ENCODE measurements around the gene NUP98.
"Not testable (repeated sequence)": the region's sequence is repeated elsewhere in the genome, so short reads cannot be mapped to it uniquely, and the experiment has no call there.

The NUP98 gene

GRCh38 chr11:3671334-3672254, 125.8 kb downstream of the NUP98 start, which contains the start of gene CHRNA10:
TSS of gene CHRNA10 (minus strand) at chr11:3671384. CDS start at chr11:3671312, 72 bp downstream.
- no peak for DNase-seq (ENCODE audit: low spot score)

- no peak for DNase-seq (ENCODE audit: low spot score)
Observed at GRCh38 chr11:3669742-3670183, 127.6 kb downstream of the NUP98 start.

- DNase-seq (ENCODE audit: low spot score) = no peak
Observed at GRCh38 chr11:3669128-3669527, 128.2 kb downstream of the NUP98 start.

GRCh38 chr11:3667149-3668035, 130.0 kb downstream of the NUP98 start:
- no peak for DNase-seq (ENCODE audit: low spot score)

GRCh38 chr11:3666023-3666530, 131.3 kb downstream of the NUP98 start:
- no peak for DNase-seq (ENCODE audit: low spot score)

GRCh38 chr11:3665336-3666022, 131.9 kb downstream of the NUP98 start:
- DNase-seq (ENCODE audit: low spot score) = no peak

- no peak for DNase-seq (ENCODE audit: low spot score)
Observed at GRCh38 chr11:3664032-3664630, 133.2 kb downstream of the NUP98 start.

GRCh38 chr11:3662856-3663255, 134.5 kb downstream of the NUP98 start:
- no peak for DNase-seq (ENCODE audit: low spot score)

- no peak for DNase-seq (ENCODE audit: low spot score)
Observed at GRCh38 chr11:3660960-3661359, 136.4 kb downstream of the NUP98 start.

GRCh38 chr11:3659595-3660515, 137.5 kb downstream of the NUP98 start:
- no peak for DNase-seq (ENCODE audit: low spot score)

- no peak for DNase-seq (ENCODE audit: low spot score)
Observed at GRCh38 chr11:3658252-3658651, 139.1 kb downstream of the NUP98 start.

- not testable (repeated sequence) for DNase-seq (ENCODE audit: low spot score)
Observed at GRCh38 chr11:3657331-3657730, 140.0 kb downstream of the NUP98 start.

- DNase-seq (ENCODE audit: low spot score) = no peak
Observed at GRCh38 chr11:3655547-3655946, 141.8 kb downstream of the NUP98 start.

GRCh38 chr11:3652514-3652913, 144.8 kb downstream of the NUP98 start:
- DNase-seq (ENCODE audit: low spot score) = not testable (repeated sequence)

- DNase-seq (ENCODE audit: low spot score) = not testable (repeated sequence)
Observed at GRCh38 chr11:3649374-3649773, 148.0 kb downstream of the NUP98 start.

- DNase-seq (ENCODE audit: low spot score) = not testable (repeated sequence)
Observed at GRCh38 chr11:3648843-3649242, 148.5 kb downstream of the NUP98 start.

- DNase-seq (ENCODE audit: low spot score) = no peak
Observed at GRCh38 chr11:3645552-3645951, 151.8 kb downstream of the NUP98 start.

GRCh38 chr11:3644817-3645235, 152.5 kb downstream of the NUP98 start, which contains the start of gene ART1:
TSS of gene ART1 (plus strand) at chr11:3645128. CDS start at chr11:3659214, 14,086 bp downstream.
- no peak for DNase-seq (ENCODE audit: low spot score)

- DNase-seq (ENCODE audit: low spot score) = not testable (repeated sequence)
Observed at GRCh38 chr11:3643102-3643546, 154.2 kb downstream of the NUP98 start.
